Activated T-cell treated with anti-CD3 and anti-CD28 coated beads for 4 hours (primary cell): ENCODE measurements around the gene VAC14.

Experiments
- DNase-seq: peaks from one replicate; pipeline ENCODE4 v3.0.0-alpha.2; 2020

The VAC14 gene

DNA sequence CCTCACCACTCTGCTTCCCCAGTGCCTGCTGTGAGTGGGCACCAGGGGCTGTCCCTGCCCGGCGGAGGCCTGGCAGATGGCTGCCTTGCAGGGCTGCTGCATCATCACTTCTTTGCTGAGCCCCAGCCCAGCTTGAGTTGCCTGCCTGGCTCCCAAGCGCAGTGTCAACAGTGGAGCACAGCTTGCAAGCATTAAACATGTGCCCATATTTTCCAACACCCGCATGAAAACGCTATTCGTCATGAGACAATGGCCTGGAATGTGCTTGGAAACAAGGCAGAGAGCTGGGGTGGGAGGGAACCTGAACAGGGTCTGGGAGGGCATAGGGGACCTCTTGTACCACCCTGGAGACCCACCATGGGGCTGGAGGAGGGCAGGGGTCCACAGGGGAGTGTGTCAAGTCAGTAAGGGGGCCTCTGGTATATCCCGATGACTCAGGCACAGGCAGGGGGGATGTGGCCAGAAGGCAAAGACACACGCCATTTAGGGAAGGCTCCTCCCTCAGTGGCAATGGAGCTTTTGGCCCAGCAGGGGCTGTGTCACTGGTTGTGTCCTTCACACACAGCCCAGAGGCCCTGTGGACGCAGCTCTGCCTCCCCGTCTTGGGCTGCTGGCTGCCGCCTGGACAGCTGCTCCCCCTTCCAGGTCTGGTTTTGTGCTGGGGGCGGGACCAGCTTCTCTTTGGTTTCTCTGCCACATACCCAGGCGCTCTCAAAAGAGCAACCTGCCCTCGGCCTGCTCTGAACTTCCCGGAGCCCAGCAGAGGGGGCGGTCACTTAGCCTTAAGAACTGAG lies 97.7 kb downstream of the VAC14 start:
- DNase-seq = no peak

DNA sequence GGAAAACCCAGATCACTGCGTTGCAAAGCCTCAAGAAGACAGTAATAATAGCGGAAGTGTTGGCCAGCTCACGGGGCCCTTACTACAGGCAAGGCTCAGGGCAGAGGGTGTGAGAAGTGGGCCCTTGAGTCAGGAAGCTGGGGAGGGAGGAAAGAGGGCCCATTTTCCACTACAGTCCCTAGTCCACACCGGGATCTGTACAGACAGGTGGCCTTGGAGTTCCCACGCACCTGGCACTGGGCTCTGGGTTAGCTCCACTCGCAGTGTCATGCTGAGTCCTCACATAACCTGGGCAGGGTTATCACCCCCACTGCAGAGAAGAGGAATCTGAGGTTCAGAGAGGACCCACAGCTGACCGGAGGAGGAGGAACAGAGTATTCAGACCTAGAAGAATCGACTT lies 98.3 kb downstream of the VAC14 start:
- no peak for DNase-seq

DNA sequence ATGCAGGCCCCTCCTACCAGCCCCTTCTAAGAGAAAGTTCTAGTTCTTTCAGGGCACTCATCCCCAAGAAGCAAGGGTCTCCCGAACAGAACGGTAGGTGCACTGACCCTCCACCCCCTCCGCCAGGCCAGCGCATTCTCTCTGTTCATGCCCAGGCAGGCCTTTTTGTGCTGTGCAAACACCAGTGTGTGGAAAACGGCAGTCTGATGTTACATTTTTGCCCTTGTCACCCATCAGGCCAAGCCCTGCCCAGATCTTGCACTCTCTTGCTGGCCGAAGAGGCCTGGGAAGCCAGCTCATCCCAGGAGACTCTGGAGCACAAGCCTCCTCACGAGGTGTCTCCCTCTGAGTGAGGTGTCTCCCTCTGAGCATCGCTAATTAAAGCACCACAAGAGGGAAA lies 99.0 kb downstream of the VAC14 start:
- no peak for DNase-seq

DNA sequence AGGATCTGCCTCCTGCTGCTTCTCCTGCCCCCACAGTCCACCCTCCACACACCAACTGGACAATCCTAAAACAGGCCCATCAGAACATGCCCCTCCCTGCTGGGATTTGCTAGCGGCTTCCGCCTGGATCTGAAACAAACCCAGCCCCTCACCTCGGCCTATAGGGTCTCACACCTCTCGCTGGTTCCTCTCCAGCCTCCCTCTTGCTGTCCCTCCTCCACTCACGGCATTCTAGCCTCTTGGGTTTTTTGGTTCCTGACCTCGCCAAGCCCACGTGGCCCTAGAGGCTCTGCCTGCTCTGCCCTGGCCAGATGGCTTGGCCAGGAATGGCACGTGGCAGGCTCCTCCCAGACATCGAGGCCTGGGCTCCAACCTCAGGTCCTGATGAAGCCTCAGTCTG lies 99.4 kb downstream of the VAC14 start:
- no peak for DNase-seq

DNA sequence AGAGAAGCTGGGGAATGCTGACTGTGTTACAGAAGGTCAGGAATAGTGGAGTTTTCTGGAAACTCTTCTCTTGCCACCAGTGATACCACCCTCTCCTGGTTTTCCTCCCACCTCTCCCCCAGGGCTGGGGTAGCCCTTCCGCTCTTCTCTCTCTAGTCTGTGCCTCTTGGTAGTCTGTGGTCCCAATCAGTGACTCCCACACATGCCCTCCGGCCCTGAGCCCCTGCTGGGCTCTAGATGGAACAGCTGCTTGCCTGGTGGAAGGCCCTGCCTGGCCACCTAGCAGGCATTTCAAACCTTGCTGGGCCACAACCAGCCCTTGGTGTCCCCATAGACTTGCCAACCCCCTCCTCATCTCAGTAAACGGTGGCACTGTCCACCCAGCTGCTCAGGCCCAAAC lies 99.9 kb downstream of the VAC14 start:
- no peak for DNase-seq

DNA sequence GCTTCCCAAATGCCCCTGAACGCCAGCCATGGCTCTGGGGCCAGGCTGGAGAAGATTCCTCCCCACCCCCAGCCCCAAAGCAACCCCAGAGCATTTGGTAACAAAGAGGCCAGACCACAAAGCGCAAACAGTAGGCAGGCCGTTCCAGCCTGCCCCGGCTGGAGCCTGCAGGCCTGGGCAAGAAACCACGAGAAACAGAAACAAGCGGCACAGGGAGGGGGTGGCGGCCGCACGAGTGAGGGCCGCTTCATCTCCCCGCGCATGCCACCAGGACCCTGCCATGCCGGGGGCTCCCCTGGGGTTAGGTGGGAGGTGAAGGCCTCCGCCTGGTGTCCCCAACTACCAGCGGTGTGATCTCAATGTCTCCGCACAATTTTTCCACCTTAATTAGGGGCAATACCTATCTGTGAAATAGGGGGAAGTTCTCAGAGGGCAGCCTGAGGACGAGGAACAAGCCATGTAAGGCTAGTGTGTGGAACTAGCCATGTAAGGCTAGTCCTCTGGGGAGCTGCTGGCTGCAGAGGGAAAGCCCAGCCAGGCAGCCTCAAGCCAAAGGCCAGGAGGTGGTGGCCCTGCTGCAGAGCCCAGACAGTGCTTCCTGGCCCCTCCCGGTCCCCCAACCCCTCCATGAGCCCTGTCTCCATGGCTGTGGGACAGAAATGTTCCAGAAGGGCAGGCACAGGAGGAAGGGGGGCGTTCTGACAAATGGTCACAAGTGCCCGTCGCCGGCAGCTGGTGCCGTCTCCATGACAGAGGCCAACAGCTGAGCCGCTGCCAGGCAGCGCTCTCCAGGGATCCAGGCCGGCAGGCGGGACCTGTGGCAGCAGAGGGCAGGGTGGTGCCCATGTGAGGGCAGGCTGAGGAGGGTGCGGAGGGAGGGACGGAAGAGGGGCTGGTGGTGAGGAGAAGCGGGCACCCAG lies 100.6 kb downstream of the VAC14 start:
- DNase-seq = no peak

DNA sequence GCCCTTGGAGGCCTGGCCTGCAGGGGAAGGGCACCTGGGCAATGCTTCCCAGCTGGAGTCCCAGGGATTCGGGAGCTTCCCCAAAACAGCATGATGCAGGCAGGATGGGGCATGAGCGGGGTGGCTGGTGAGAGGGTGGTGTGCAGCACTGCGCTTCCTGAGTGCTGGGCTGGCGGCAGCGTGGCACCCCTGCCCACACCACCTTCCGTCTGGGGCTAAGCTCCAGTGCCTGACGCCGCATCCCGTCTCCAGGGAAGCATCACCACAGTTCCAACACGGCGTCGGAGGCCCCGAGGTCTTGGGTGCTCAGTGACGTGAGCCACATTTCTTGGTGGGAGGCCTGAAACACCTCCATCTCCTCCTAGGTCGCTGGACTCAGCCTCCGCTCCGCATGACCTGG lies 101.3 kb downstream of the VAC14 start:
- no peak for DNase-seq

DNA sequence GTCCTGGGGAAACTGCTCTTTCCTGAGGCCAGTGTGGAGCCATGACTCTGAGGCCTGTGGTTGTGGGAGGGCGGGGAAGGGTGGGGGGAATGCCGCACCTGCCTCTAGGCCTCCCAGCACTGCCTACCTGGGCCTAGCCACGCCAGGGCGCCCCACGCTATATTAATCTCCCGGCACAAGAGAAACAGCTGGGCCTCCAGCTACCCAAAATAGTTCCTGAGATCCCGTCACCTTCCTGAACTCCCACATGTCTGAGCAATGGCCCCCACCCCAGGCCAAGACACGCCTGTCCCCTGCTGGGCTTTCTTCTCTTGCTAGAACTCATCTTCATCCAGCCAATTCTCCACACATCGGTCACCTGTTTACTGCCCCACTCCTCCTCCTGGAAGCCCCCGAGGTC lies 102.1 kb downstream of the VAC14 start:
- DNase-seq = no peak

DNA sequence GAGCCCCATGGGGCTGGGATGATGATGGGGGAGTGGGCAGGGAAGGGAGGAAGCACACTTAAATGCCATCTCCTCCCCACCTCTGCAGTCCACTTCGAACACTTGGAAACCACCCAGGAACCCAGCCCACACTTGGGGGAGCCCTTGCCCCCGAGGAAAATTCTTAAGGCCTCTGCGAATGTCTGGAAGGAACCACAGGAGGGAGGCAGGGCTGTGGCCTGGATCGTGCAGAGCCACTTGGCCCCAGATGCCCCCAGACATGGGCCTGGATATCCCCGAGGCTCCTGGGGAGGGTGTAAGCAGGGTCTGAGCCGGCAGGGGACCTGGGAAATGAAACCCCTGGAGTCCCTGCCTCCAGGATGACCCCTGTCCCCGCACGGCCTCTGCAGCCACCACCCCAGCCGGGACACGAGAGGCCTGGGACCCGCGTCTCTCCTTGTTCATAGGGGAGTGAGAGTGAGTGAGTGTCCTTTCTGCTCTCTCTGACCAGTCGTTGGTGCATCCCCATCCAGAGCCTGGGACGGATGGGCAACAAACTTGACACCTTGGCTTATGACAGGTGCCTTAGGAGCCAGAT lies 103.3 kb downstream of the VAC14 start:
- DNase-seq = no peak

DNA sequence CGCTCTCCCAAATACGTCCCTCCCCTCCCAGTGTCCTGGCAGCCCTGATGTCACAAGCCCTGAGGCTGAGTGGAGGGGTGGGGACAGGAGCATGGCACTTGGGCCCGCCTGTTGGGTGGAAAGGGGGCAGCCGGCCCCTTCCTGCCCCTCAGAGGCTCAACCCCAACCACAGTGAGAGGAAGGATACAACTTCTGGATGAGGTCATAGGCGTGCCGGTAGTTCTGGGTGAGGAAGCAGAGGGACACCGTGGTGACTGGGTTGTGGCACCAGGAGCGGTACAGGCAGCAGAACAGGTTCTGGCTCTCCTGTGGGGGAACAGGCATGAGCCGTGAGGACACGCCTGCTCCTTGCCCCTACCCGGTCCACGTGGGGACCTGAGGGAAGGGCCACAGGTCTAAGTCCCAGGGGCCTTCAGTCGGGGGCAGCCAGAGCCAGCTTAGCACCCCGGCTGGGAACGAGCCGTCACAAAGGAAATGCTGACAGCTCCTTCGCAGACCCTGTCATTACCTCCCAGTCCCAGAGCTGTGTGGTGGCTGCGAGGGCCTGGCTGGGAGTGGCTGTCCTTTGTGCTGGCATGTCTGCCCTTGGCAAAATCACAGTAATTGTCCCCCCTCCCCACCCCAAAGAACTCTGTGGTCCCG lies 103.9 kb downstream of the VAC14 start:
- DNase-seq = no peak

DNA sequence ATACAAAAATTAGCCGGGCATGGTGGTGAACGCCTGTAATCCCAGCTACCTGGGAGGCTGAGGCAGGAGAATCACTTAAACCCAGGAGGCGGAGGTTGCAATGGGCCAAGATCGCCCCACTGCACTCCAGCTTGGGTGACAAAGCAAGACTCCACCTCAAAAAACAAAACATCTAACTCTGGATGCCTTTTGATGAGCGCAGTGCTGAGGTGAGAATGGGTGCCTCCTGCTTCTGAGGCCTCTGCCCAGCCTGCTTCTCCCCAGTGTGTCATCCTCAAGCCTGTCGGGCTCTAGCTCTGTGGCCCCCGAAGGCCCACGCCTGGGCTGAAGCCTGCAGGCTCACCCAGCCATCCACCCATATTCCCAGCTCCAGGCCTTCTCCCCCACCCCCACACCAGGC lies 104.6 kb downstream of the VAC14 start:
- no peak for DNase-seq

DNA sequence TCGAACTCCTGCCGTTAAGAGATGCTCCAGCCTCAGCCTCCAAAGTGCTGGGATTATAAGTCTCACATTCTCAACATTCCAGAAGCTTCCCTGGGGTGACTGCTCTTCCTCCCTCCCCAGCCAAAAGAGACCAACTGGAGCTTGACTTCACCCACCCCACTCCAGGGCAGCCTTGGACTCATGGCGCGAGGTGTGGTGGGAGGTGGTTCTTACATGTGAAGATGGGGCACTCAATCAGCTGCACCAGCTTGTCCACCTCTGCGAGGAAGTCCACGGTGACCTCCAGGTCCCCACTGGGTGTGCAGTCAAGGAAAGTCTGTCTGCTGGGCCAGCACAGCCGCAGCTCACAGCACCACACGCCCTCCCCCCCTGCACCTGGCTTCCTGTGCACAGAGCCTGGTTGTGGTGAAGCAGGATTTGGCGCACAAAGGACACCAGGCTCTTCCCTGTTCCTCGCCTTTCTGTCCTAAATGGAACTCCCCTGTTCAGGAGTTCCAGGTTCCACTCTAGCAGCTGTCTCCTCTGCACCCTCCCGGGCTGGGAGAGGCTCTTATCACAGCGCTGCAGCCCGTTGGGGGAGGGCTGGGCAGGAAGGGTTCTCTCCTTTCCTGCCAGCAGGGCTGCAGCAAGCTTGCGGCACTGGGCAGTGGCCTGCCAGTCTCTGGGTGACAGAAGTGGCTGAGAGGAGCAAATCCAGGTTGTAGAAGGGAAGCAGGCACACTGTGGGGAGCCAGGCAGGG lies 105.5 kb downstream of the VAC14 start:
- no peak for DNase-seq

DNA sequence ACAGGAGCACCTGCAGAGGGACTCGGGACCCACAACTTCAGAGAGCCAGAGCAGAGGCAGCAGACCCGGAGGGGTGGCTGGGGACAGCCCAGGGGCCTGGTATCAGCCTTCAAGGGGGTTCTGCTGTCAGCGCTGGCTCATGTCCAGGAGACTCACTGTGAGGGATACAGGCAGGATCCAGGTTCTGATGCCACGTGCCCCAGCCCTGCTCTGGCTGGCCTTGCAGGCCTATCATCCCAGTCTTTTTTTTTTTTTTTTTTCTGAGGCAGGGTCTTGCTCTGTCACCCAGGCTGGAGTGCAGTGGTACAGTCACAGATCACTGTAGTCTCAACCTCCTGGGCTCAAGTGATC lies 106.1 kb downstream of the VAC14 start:
- no peak for DNase-seq

DNA sequence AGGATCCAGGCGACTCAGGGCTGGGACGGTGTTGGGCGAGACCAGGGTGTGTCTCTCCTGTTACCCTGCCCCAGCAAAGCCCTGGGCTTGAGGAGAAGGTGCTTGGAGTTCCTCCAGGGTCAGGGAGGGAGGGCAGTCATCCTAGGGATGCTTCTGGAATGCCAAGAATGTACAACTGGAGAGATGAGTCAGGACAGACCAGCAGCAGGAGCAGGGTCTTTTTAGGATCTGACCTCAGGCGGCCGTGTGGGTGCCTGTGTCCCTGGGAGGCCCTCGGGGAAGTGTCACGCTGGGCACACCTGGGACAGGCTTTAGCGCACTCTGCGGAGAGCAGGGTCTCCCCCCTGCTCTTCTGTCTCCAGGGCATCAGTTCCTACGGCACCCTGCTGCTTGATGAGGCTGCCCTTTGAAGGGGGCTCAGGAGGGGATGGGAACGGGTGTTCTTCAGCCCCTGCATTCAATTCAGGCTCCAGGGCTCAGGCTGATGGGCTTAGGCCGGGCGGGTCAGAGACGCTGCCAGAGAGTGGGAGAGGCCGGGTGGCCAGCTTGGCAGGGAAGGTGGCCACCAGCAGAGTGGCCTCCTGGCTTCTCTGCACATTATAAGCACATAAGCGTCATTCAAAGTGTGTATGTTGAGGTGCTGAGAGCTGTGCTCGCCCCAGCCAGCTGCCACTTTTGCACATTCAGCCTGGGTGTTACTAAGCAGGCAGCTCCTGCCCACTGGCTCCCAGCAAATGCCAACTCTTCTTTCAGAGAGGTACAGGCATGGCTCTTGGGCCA lies 106.7 kb downstream of the VAC14 start:
- DNase-seq = no peak

DNA sequence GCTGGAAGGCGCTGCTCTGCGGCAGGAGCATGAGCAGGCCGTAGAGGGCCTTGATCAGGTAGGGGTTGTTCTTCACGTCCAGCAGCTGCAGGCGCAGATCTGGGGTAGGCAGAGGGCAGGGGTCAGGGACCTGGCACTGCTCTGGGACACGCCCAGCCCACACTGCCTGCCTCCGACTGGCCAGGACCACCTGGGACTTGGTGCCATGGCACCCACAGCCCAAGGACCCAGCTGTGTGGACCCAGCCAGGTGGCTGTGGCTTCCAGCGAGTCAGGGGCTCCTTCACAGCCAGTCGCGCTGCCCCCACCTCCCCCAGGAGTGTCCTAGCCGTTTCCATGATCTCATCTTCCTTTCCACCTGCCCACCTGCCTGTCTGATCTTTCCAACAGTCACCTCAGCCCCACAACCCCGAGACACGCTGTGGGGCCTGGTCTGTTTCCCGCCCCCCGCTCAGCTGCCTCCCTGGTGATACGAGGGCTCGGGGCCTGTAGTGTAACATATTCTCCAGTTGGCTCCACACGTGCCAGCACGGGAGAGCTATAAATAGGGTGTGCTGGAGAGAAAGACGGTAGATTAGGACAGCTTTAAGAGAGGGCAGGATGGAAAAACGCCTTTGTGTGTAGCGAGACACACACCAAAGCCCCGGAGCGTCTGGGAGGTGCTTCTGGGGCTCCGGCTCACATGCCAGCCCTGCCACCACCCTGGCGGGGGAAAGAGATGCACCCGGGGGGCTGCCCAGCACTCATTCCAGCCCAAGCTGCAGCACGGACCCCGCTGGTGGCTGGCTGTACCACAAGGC lies 107.9 kb downstream of the VAC14 start:
- no peak for DNase-seq

DNA sequence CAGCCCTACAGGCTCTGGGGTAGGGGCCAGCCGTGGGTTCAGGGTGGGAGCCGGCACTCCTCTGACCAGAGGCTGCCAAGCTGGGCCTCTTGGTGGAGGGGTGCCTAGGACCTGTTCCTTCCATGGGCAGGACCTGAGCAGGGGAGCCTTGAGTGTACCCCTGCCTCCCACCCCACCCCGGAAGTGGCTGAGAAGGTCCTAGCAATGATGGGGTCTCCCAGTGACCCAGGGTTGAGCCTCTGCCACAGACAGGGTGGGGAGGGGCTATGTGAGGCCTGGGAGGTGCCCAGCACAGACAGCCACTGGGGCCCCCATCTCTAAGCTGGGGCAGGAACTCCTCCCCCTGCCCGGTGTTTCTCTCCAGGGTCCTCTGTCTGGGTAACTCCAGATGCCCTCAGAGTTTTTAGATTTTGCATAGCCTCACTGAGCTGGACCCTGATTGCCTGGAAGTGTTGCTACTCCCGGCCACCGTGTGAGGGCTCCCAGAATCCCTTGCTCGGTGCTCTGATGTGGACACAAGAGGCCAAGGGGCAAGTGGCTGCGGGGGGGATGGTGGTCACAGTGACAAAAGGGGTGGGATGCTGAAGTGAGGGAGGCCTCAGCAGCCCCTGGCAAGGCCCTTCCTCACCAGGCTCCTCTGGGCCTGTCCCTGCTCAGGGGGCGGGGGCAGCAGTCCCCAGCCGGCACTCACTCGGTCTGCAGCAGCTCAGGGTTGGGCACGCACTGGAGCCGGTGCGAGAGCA lies 108.7 kb downstream of the VAC14 start:
- no peak for DNase-seq

DNA sequence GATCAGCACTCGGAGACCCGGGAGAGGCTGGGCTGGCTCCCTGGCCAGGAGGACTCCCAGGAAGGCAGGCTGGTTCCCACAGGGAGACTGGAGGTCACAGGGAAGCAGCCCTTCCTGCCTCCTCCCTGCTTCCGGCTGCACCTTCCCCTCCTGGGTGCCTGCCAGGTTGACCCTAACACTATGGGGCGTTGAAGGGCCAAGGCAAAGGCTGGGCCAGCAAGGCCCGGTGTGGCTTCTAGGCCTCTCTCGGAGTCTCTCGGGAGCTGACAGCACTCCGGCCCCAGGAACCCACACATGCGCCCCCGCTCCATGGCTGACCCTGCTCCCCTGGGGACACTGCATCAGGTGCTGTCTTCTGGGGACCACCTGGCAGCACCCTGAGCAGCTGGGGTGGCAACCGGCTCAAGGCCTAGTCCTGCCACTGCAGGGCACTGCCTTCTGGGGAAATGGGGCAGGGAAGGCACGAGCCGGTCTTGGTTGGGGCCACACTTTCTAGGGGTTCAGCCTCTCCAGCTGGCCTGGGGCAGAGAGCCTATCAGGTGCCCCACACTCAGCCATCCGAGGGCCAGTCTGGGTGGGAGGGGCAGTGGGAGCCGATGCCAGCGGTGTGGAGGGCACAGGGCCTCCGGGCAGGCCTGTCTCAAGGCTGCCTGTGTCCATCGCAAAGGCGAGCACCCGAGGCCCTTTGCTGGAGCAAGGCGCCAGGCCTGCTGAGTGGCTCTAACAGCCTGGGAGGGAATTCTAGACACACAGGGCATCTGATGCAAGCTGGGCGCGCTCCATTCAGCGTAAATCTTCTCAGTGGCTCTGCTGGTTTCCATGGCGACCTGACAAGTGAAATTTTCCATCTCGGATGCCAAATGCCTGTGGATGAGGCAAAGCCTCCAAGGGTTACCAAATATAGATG lies 109.5 kb downstream of the VAC14 start:
- DNase-seq = no peak

DNA sequence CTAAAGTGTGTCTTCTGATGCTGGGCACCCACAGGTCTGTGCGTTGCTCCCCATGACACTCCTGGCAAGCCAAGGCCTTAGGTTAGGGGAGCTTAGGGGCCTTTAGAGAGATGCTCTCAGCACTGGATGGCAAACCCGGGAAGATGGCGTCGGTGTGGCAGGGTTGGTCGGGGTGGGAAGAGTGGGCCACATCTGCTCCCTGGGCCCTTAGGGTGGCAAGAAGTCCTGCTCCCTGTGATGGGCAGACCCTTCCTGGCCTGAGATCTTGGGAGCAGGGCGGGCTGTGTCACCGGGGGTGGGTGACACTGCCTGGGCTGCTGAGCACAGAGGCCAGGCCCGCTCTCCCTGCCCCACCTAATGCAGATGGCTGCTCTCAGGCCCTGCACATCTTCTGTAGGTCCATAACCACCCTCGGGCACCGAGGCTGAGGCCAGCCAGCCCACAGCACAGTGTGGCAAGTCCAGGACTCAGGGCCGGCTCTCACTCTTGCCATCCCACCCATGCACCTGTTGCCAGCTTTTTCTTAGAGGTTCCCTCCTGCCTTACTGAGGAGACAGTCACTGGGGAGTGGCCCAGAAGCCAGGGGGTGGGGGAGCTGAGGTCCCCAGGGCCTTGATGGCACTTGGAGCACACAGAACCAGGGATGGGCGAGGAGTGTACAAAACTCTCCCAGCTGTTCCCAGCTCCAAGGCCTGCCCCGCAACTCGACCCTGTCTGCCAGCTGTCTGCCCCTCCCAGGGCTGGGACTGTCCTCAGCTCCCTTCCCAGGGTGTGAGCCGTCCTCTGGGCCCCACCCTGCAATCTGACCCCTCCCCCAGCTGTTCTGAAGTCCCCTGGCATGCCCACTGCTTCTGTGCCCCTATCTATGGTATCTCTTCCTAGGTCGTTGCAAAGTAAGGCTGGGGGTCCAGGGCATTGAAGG lies 110.7 kb downstream of the VAC14 start:
- no peak for DNase-seq
